Measurements from ENCODE around the gene CRISPLD2.

- TF ChIP-seq ETV6 (CRISPR knock-in tag; IDR thresholded peaks at IDR 0.05) = no peak
- TF ChIP-seq ESRRA (CRISPR knock-in tag; IDR thresholded peaks at IDR 0.05; ENCODE audit: borderline replicate concordance) = no peak
- TF ChIP-seq, protein P1, sequence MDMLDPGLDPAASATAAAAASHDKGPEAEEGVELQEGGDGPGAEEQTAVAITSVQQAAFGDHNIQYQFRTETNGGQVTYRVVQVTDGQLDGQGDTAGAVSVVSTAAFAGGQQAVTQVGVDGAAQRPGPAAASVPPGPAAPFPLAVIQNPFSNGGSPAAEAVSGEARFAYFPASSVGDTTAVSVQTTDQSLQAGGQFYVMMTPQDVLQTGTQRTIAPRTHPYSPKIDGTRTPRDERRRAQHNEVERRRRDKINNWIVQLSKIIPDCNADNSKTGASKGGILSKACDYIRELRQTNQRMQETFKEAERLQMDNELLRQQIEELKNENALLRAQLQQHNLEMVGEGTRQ (CRISPR knock-in tag; IDR thresholded peaks at IDR 0.05) = no peak
- TF ChIP-seq CTCF (IDR thresholded peaks at IDR 0.05) = no peak
- TF ChIP-seq, protein P2, sequence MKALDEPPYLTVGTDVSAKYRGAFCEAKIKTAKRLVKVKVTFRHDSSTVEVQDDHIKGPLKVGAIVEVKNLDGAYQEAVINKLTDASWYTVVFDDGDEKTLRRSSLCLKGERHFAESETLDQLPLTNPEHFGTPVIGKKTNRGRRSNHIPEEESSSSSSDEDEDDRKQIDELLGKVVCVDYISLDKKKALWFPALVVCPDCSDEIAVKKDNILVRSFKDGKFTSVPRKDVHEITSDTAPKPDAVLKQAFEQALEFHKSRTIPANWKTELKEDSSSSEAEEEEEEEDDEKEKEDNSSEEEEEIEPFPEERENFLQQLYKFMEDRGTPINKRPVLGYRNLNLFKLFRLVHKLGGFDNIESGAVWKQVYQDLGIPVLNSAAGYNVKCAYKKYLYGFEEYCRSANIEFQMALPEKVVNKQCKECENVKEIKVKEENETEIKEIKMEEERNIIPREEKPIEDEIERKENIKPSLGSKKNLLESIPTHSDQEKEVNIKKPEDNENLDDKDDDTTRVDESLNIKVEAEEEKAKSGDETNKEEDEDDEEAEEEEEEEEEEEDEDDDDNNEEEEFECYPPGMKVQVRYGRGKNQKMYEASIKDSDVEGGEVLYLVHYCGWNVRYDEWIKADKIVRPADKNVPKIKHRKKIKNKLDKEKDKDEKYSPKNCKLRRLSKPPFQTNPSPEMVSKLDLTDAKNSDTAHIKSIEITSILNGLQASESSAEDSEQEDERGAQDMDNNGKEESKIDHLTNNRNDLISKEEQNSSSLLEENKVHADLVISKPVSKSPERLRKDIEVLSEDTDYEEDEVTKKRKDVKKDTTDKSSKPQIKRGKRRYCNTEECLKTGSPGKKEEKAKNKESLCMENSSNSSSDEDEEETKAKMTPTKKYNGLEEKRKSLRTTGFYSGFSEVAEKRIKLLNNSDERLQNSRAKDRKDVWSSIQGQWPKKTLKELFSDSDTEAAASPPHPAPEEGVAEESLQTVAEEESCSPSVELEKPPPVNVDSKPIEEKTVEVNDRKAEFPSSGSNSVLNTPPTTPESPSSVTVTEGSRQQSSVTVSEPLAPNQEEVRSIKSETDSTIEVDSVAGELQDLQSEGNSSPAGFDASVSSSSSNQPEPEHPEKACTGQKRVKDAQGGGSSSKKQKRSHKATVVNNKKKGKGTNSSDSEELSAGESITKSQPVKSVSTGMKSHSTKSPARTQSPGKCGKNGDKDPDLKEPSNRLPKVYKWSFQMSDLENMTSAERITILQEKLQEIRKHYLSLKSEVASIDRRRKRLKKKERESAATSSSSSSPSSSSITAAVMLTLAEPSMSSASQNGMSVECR (CRISPR knock-in tag; IDR thresholded peaks at IDR 0.05; ENCODE audit: borderline replicate concordance) = no peak
- TF ChIP-seq, protein P3, sequence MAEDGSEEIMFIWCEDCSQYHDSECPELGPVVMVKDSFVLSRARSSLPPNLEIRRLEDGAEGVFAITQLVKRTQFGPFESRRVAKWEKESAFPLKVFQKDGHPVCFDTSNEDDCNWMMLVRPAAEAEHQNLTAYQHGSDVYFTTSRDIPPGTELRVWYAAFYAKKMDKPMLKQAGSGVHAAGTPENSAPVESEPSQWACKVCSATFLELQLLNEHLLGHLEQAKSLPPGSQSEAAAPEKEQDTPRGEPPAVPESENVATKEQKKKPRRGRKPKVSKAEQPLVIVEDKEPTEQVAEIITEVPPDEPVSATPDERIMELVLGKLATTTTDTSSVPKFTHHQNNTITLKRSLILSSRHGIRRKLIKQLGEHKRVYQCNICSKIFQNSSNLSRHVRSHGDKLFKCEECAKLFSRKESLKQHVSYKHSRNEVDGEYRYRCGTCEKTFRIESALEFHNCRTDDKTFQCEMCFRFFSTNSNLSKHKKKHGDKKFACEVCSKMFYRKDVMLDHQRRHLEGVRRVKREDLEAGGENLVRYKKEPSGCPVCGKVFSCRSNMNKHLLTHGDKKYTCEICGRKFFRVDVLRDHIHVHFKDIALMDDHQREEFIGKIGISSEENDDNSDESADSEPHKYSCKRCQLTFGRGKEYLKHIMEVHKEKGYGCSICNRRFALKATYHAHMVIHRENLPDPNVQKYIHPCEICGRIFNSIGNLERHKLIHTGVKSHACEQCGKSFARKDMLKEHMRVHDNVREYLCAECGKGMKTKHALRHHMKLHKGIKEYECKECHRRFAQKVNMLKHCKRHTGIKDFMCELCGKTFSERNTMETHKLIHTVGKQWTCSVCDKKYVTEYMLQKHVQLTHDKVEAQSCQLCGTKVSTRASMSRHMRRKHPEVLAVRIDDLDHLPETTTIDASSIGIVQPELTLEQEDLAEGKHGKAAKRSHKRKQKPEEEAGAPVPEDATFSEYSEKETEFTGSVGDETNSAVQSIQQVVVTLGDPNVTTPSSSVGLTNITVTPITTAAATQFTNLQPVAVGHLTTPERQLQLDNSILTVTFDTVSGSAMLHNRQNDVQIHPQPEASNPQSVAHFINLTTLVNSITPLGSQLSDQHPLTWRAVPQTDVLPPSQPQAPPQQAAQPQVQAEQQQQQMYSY (CRISPR knock-in tag; IDR thresholded peaks at IDR 0.05) = no peak
- no peak for TF ChIP-seq ZNF219 (CRISPR knock-in tag; IDR thresholded peaks at IDR 0.05; ENCODE audit: borderline replicate concordance)
- no peak for TF ChIP-seq ZNF121 (CRISPR knock-in tag; IDR thresholded peaks at IDR 0.05)
- TF ChIP-seq CBFB (CRISPR knock-in tag; IDR thresholded peaks at IDR 0.05; ENCODE audit: low read depth) = no peak
- no peak for TF ChIP-seq SP1 (CRISPR knock-in tag; conservative IDR thresholded peaks at IDR 0.05)
Observed at GRCh38 chr16:84889066-84889465, 69.3 kb downstream of the CRISPLD2 start.

Measured in WTC11 (cell line).